SK-N-MC (cell line): ENCODE results near the gene CACNA2D2.

Experiments used
- EZH2 ChIP-seq: fragments of 200-600 bp; sonication (generic); IDR thresholded peaks from one replicate; pipeline ENCODE4 v1.6.1; 2017; ENCODE audit warnings: antibody characterized with exemption
- FOXP2 ChIP-seq: optimal IDR thresholded peaks from 2 replicates; pipeline ENCODE3; 2011; ENCODE audit warnings: mild to moderate bottlenecking, moderate library complexity; ENCODE audit not compliant: insufficient read depth; ENCODE audit errors: extremely low read length, control extremely low read depth
- POLR2AphosphoS5 ChIP-seq: IDR thresholded peaks from 2 replicates; pipeline ENCODE4 v1.6.1; 2012; ENCODE audit warnings: mild to moderate bottlenecking, low read depth, low read length, borderline replicate concordance

- TF ChIP-seq POLR2AphosphoS5 = no peak
- TF ChIP-seq EZH2 = no peak
- no peak for TF ChIP-seq FOXP2
Observed at GRCh38 chr3:50483374-50483773, 20.1 kb downstream of the CACNA2D2 start.
